ENCODE measurements around the gene CCDC90B.

GRCh38 chr11:83303316-83303715 lies 17.1 kb upstream of the CCDC90B start:
- TF ChIP-seq ZFP30 (CRISPR knock-in tag; IDR thresholded peaks at IDR 0.05) (no peak), ARNTL (CRISPR knock-in tag; IDR thresholded peaks at IDR 0.05; ENCODE audit: borderline replicate concordance, low read depth) (no peak), RARB (CRISPR knock-in tag; IDR thresholded peaks at IDR 0.05) (no peak), TOX (CRISPR knock-in tag; IDR thresholded peaks at IDR 0.05; ENCODE audit: borderline replicate concordance) (no peak), ZFP3 (CRISPR knock-in tag; IDR thresholded peaks at IDR 0.05) (no peak), PATZ1 (CRISPR knock-in tag; IDR thresholded peaks at IDR 0.05; ENCODE audit: borderline replicate concordance) (no peak), CREB5 (CRISPR knock-in tag; IDR thresholded peaks at IDR 0.05; ENCODE audit: low read depth) (no peak), OSR1 (CRISPR knock-in tag; IDR thresholded peaks at IDR 0.05) (no peak), ZNF565 (CRISPR knock-in tag; conservative IDR thresholded peaks at IDR 0.05; ENCODE audit: low read depth) (no peak), ZC3H10 (CRISPR knock-in tag; IDR thresholded peaks at IDR 0.05) (no peak)
